HG02840 (cell line): ENCODE data around the gene ARL4A.

Experiments
- ATAC-seq: cut with Tn5 transposase; IDR thresholded peaks from one replicate; pipeline ENCODE4 v1.9.1; 2021; ENCODE audit warnings: mild to moderate bottlenecking, moderate library complexity, moderate number of reproducible peaks; ENCODE audit not compliant: unreplicated experiment, low FRiP score

Gene ARL4A

GRCh38 chr7:12722136-12722535 is 34.7 kb downstream of the ARL4A start:
- ATAC-seq = no peak

GRCh38 chr7:12722636-12723605 is 35.5 kb downstream of the ARL4A start:
- ATAC-seq = no peak

GRCh38 chr7:12725575-12726316 is 38.3 kb downstream of the ARL4A start:
- ATAC-seq = no peak

- ATAC-seq = no peak
Observed at GRCh38 chr7:12726908-12727307, 39.5 kb downstream of the ARL4A start.

GRCh38 chr7:12727455-12728191 is 40.2 kb downstream of the ARL4A start:
- ATAC-seq = no peak

GRCh38 chr7:12728192-12728538 is 40.7 kb downstream of the ARL4A start:
- ATAC-seq = no peak

GRCh38 chr7:12729112-12729511 is 41.7 kb downstream of the ARL4A start:
- no peak for ATAC-seq

- ATAC-seq = no peak
Observed at GRCh38 chr7:12730523-12730922, 43.1 kb downstream of the ARL4A start.

- no peak for ATAC-seq
Observed at GRCh38 chr7:12731214-12731656, 43.8 kb downstream of the ARL4A start.

- ATAC-seq = no peak
Observed at GRCh38 chr7:12731775-12732174, 44.3 kb downstream of the ARL4A start.

- no peak for ATAC-seq
Observed at GRCh38 chr7:12732428-12732827, 45.0 kb downstream of the ARL4A start.

- no peak for ATAC-seq
Observed at GRCh38 chr7:12735923-12736322, 48.5 kb downstream of the ARL4A start.

- no peak for ATAC-seq
Observed at GRCh38 chr7:12737373-12737772, 49.9 kb downstream of the ARL4A start.

- no peak for ATAC-seq
Observed at GRCh38 chr7:12737836-12738235, 50.4 kb downstream of the ARL4A start.

- ATAC-seq = no peak
Observed at GRCh38 chr7:12738665-12739064, 51.2 kb downstream of the ARL4A start.
